ENCODE measurements around the gene ACP5.
"Not testable (repeated sequence)": the region's sequence is repeated elsewhere in the genome, so short reads cannot be mapped to it uniquely, and the experiment has no call there.

ACP5 gene

GRCh38 chr19:11577451-11578257 is at the start of gene ACP5:
TSS of gene ACP5 (minus strand) at chr19:11577645. CDS start at chr19:11577317, 328 bp downstream.
- DNase-seq (ENCODE audit: low read depth), result no peak
- H3K4me3 ChIP-seq (ENCODE audit: low read depth, low read length), result no peak within 1 kb of the TSS

GRCh38 chr19:11626252-11626651 is 48.8 kb upstream of the ACP5 start:
- H3K4me3 ChIP-seq (ENCODE audit: low read depth, low read length), result no peak overlapping the region
- DNase-seq (ENCODE audit: low read depth), result no peak

DNA sequence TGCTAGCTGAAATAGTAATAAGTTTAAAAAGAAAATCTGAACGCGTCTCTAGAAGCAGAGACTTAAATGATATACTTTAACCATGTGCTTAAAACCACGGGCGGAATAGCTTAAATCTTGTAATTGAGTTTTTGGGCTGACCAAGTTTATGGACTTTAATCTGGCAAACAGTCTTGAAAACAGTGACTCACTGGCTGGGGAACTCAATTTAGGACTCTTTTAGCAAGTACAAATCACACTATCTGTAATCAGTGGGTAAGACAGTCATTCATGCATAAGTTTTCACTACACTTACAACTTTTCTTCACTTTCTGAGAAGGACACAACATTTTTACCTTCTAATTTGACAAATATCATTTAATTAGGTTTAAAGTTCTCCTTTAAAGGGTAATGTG is 46.6 kb upstream of the ACP5 start:
- H3K4me3 ChIP-seq (ENCODE audit: low read depth, low read length), result no peak overlapping the region
- no peak for DNase-seq (ENCODE audit: low read depth)

DNA sequence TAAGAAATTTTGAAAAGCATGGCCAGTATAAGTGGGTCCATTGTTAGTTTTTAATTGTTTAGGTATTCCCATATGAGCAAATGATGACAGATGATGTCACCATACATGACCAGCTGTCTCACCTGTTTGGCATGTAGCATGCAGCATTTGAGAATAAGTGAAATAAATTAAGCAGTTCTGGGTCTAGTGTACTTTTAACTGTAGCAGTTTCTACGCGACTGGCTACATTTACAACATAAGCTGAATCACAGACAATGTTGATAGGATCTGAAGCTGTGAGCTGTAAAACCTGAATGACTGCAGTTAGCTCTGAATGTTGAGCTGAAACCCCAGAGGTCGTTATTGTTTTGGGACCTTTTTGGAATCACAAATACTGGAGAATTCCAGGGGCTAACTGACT is 45.0 kb upstream of the ACP5 start:
- not testable (repeated sequence) for H3K4me3 ChIP-seq (ENCODE audit: low read depth, low read length); DNase-seq (ENCODE audit: low read depth)

DNA sequence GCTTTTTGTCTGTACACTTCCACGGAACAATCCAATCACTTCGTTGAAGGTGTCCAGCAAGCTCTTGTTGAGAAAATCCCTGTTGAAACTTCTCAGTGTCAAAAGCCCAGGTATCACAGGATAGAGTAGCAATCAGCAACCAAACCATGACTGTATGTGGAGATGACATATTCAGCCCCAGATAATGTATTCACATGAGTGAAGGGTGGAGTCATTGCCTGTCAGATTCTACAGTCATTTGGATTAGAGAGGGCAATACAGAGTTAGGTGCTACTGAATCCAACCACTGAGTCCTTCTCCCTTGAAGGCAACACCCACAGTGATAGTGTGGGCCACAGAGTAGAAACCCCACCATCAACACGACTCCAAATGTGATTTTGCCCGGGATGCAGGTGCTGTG is 43.1 kb upstream of the ACP5 start:
- DNase-seq (ENCODE audit: low read depth), result no peak
- no peak overlapping the region for H3K4me3 ChIP-seq (ENCODE audit: low read depth, low read length)

- no peak overlapping the region for H3K4me3 ChIP-seq (ENCODE audit: low read depth, low read length)
- DNase-seq (ENCODE audit: low read depth), result no peak
Observed at GRCh38 chr19:11617180-11618062, 40.0 kb upstream of the ACP5 start.

DNA sequence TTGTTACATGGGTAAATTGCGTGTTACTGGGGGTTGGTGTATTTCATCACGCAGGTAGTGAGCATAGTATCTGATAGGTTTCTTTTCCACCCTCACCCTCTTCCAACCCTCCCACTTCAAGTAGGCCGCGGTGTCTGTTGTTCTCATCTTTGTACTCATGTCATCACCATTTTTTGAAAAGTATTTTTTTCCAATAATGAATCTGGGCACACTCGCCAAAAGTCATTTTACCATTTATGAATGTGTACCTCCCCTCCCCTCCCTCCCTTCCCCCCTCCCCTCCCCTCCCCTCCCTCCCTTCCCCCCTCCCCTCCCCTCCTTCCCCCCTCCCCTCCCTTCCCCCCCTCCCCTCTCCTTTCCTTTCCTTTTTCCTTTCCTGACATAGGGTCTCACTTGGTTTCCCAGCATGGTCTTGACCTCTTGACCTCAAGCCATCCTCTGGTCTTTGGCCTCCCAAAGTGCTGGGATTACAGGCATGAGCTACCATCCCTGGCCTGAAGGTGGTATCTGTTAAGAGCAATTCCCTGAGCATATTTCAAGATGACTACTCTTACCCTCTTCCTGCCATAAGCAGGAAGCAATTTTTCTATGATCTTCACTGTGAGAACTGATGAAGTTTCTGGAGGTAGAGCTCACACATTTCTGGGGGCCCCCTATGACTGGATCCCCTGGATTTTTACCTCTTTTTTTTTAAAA is 35.5 kb upstream of the ACP5 start:
- no peak for DNase-seq (ENCODE audit: low read depth)
- H3K4me3 ChIP-seq (ENCODE audit: low read depth, low read length), result no peak overlapping the region

- no peak overlapping the region for H3K4me3 ChIP-seq (ENCODE audit: low read depth, low read length)
- DNase-seq (ENCODE audit: low read depth), result no peak
Observed at GRCh38 chr19:11611730-11612129, 34.3 kb upstream of the ACP5 start.

DNA sequence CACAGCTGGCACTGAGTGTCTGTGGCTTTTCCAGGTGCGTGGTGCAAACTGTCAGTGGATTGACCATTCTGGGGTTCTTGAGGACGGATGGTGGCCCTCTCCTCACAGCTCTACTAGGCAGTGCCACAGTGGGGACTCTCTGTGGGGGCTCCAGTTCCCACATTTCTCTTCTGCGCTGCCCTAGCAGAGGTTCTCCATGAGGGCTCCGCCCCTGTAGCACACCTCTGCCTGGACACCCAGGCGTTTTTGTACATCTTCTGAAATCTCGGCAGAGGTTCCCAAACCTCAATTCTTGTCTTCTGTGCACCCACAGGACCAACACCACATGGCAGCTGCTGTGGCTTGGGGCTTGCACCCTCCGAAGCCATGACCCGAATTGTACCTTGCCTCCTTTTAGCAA is 29.0 kb upstream of the ACP5 start:
- no peak for DNase-seq (ENCODE audit: low read depth)
- no peak overlapping the region for H3K4me3 ChIP-seq (ENCODE audit: low read depth, low read length)

DNA sequence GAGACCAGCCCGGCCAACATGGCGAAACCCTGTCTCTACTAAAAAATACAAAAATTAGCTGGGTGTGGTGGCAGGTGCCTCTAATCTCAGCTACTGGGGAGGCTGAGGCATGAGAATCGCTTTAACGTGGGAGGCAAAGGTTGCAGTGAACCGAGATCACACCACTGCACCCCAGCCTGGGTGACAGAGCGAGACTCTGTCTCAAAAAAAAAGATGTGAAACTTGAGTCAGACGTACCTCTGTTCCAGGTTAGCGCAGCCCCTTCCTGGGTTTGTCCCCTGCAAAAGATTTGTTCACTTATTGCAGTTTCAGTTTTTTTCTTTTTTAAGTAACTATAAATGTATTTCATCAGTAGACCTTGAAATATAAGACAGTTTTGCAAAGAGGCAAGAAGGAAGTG is 22.3 kb upstream of the ACP5 start:
- not testable (repeated sequence) for H3K4me3 ChIP-seq (ENCODE audit: low read depth, low read length); DNase-seq (ENCODE audit: low read depth)

GRCh38 chr19:11598746-11599145 is 21.3 kb upstream of the ACP5 start:
- DNase-seq (ENCODE audit: low read depth), result no peak
- peak overlapping the region; percentile 96 for H3K4me3 ChIP-seq (ENCODE audit: low read depth, low read length)

GRCh38 chr19:11598103-11598483 is 20.6 kb upstream of the ACP5 start:
- H3K4me3 ChIP-seq (ENCODE audit: low read depth, low read length), result peak overlapping the region; percentile 96
- no peak for DNase-seq (ENCODE audit: low read depth)

- peak; percentile 87 for DNase-seq (ENCODE audit: low read depth)
- H3K4me3 ChIP-seq (ENCODE audit: low read depth, low read length), result peak within 1 kb of the TSS; percentile 96
Observed at GRCh38 chr19:11597202-11598102, 20.0 kb upstream of the ACP5 start, which contains the start of gene ZNF627. TSS of gene ZNF627 (plus strand) at chr19:11597483. CDS start at chr19:11597628, 145 bp downstream.

DNA sequence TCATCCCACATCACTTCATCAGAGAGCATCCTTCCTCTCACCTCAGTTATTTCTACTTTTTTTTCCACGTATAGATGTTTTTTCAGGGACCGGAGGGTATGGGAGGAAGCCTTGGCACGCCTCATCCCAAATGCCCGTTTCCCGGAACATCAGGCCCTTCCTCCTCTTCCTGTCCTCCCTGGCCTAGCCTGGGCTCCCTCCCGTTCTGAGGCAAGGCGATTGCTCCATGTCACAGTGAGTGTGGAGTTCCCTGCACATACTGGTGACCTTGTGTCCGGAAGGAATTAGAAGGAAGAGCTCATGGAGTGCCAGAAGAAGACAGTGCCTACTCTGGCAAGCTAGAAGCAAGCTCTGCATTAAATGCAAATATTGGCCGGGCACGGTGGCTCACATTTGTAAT is 18.7 kb upstream of the ACP5 start:
- no peak for DNase-seq (ENCODE audit: low read depth)
- no peak overlapping the region for H3K4me3 ChIP-seq (ENCODE audit: low read depth, low read length)

DNA sequence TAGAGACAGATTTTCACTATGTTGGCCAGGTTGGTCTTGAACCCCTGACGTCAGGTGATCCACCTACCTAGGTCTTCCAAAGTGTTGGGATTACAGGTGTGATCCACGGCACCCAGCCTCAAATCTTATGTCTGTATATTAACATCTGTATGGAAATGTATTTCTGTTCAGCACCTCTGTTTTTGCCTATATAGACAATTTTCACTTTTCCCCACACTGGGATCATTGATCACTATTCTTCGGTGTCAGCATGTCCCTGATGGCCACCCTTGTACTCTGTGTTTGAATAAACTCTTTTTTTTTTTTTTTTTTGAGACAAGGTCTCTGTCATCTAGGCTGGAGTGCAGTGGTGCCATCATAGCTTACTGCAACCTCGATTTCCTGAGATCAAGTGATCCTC is 16.6 kb upstream of the ACP5 start:
- H3K4me3 ChIP-seq (ENCODE audit: low read depth, low read length), result no peak overlapping the region
- no peak for DNase-seq (ENCODE audit: low read depth)

- no peak overlapping the region for H3K4me3 ChIP-seq (ENCODE audit: low read depth, low read length)
- DNase-seq (ENCODE audit: low read depth), result no peak
Observed at GRCh38 chr19:11587975-11588631, 10.7 kb upstream of the ACP5 start.

DNA sequence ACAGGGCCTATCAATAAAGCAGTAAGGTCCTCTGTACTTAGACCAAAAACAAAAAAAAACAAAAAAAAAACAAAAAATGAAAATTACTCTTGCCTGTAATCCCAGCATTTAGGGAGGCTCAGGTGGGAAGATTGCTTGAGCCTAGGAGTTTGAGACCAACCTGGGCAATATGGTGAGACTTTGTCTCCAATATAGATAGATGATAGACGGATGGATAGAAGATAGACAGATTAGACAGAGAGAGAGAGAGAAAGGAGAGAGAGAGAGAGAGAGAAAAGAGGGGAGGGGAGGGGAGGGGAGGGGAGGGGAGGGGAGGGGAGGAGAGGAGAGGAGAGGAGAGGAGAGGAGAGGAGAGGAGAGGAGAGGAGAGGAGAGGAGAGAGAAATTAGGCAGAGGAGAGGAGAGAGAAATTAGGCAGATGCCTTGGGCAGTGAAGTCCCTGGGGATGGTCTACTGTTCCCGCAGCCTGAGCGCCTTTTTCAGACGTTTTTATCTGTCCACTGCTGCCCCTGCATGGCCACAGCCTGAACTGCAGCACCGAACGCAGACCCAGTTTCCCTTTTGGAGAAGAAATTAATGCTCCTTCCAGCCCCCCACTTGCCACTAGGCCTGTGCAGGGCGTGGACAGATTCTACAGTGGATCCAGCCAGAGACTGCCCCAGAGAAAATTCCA is 10.0 kb upstream of the ACP5 start:
- peak; percentile 15 for DNase-seq (ENCODE audit: low read depth)
- H3K4me3 ChIP-seq (ENCODE audit: low read depth, low read length), result no peak overlapping the region

DNA sequence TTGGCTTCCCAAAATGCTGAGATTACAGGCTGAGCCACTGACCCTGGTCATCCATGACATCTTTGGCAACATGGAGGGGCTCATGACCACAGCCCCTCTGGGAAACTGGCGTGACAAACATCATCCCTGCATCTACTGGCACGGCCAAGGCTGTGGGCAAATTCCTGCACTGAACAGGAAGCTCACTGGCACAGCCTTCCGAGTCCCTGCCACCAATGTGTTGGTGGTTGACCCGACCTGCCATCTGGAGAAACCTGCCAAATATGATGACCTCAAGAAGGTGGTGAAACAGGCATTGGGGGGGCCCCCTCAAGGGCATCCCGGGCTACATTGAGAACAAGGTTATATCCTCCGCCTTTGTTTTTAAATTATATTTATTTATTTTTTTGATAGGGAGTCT is 8.9 kb upstream of the ACP5 start:
- DNase-seq (ENCODE audit: low read depth), result no peak
- H3K4me3 ChIP-seq (ENCODE audit: low read depth, low read length), result no peak overlapping the region
